IMR-90 (cell line): ENCODE measurements around the gene MSL3B.

Source experiments
- BHLHE40 ChIP-seq: fragments of 150-350 bp; IDR thresholded peaks from 2 replicates; pipeline ENCODE4 v1.6.1; 2016; ENCODE audit warnings: mild to moderate bottlenecking, low read depth, low read length
- CEBPB ChIP-seq: IDR thresholded peaks from 2 replicates; pipeline ENCODE4 v1.6.1; 2012; ENCODE audit warnings: low read depth, low read length, improper control_type of control experiment
- CHD1 ChIP-seq: IDR thresholded peaks from 2 replicates; pipeline ENCODE4 v1.6.1; 2012; ENCODE audit warnings: low read depth, low read length, improper control_type of control experiment
- CTCF ChIP-seq: conservative IDR thresholded peaks from 2 replicates; pipeline ENCODE4 v1.5.1; 2012; ENCODE audit warnings: mild to moderate bottlenecking, low read depth, low read length, improper control_type of control experiment
- FOS ChIP-seq: fragments of 150-350 bp; IDR thresholded peaks from 2 replicates; pipeline ENCODE4 v1.6.1; 2016; ENCODE audit warnings: low read depth, low read length
- MAFK ChIP-seq: IDR thresholded peaks from 2 replicates; pipeline ENCODE4 v1.6.1; 2012; ENCODE audit warnings: low read depth, low read length, improper control_type of control experiment
- MXI1 ChIP-seq: IDR thresholded peaks from 2 replicates; pipeline ENCODE4 v1.6.1; 2012; ENCODE audit warnings: low read depth, mild to moderate bottlenecking, low read length, moderate library complexity, borderline replicate concordance
- NFE2L2 ChIP-seq: fragments of 150-350 bp; IDR thresholded peaks from 2 replicates; pipeline ENCODE4 v1.6.1; 2016; ENCODE audit warnings: low read depth, mild to moderate bottlenecking, low read length
- POLR2A ChIP-seq: IDR thresholded peaks from 2 replicates; pipeline ENCODE4 v1.6.1; 2012; ENCODE audit warnings: mild to moderate bottlenecking, low read depth, low read length
- RAD21 ChIP-seq: IDR thresholded peaks from 2 replicates; pipeline ENCODE4 v1.6.1; 2012; ENCODE audit warnings: low read length, improper control_type of control experiment
- RCOR1 ChIP-seq: IDR thresholded peaks from 2 replicates; pipeline ENCODE4 v1.6.1; 2012; ENCODE audit warnings: mild to moderate bottlenecking, low read length, improper control_type of control experiment; ENCODE audit not compliant: insufficient replicate concordance
- RFX5 ChIP-seq: IDR thresholded peaks from 2 replicates; pipeline ENCODE4 v1.8.0; 2012; ENCODE audit warnings: low read depth, mild to moderate bottlenecking, low read length, moderate library complexity
- USF2 ChIP-seq: fragments of 150-350 bp; IDR thresholded peaks from 2 replicates; pipeline ENCODE4 v1.6.1; 2017; ENCODE audit warnings: mild to moderate bottlenecking, antibody characterized with exemption, low read length, low read depth

GRCh38 chr2:233845301-233846060, 22.7 kb downstream of the MSL3B start:
- TF ChIP-seq CTCF (no peak), POLR2A (no peak), RAD21 (no peak), BHLHE40 (no peak), CEBPB (no peak), MXI1 (no peak), USF2 (no peak), MAFK (no peak), RFX5 (no peak), FOS (no peak), NFE2L2 (no peak), RCOR1 (no peak), CHD1 (no peak)
